Measurements from ENCODE around the gene YWHAQ.
"Not testable (repeated sequence)": the region's sequence is repeated elsewhere in the genome, so short reads cannot be mapped to it uniquely, and the experiment has no call there.

- TF ChIP-seq CTCF, POLR2AphosphoS5, POLR2A (IDR thresholded peaks at IDR 0.05): not testable (repeated sequence)
Measured at GRCh38 chr2:9584902-9585301, 45.9 kb downstream of the YWHAQ start.

Measured in breast epithelium (tissue), 3 donors.